HepG2 (cell line): ENCODE measurements around the gene SEMA5B. TPM values are rescaled to one million over a fixed set of nuclear protein-coding genes. Genes with fewer than 3 reads are reported as not detected.

Source experiments
- ATAC-seq: fragments of 200-7000 bp; cut with Tn5 transposase; 3 replicates; pipeline ENCODE4 v1.9.1; 2020; ENCODE audit warnings: mild to moderate bottlenecking, moderate library complexity
- BruUV-seq: library from RNA; stranded (reverse); fragments of 400-500 nt; replicated peaks from 2 replicates; lab custom pipeline; 2021; lab: Mats Ljungman, UMichigan
- CTCF ChIA-PET: fragments of 300-600 bp; formaldehyde crosslinking; extraction: SDS; loops from one replicate; lab custom pipeline; 2021; ENCODE audit warnings: low total read pairs, inconsistent platforms, low intra/inter-chr PET ratio; lab: Yijun Ruan, JAX
- POLR2A ChIA-PET: fragments of 350-600 bp; sonication (Branson Sonifier 250); formaldehyde crosslinking; loops from one replicate; lab custom pipeline; 2020; ENCODE audit warnings: antibody characterized with exemption, inconsistent platforms; lab: Yijun Ruan, JAX
- DNase-seq: peaks from one replicate; pipeline ENCODE4 v3.0.0-alpha.2; 2015; ENCODE audit warnings: low spot score
- FAIRE-seq: peaks from 3 replicates; lab custom pipeline; 2011; peaks lifted over from hg19 to GRCh38; lab: Jason Lieb, UNC
- H2AFZ ChIP-seq: one replicate; pipeline ENCODE4 v1.6.1; 2011; ENCODE audit warnings: low read length, inconsistent platforms
- H3K27ac ChIP-seq: fragments of 300-600 bp; 3 replicates; pipeline ENCODE4 v1.8.0; 2011; ENCODE audit warnings: mixed run types, mild to moderate bottlenecking, mixed read lengths, low read length, inconsistent platforms; ENCODE audit not compliant: insufficient read depth; ENCODE audit errors: extremely low read length
- H3K27me3 ChIP-seq, 2 experiments: fragments of 200-600 bp in 1 of 2; 2 replicates in 1 of 2; 3 replicates in 1 of 2; pipeline versions ENCODE4 v1.6.0 to v1.8.0; 2011; ENCODE audit warnings: low read length in 2 of 2, mild to moderate bottlenecking in 2 of 2, moderate library complexity in 2 of 2, inconsistent platforms in 1 of 2; ENCODE audit not compliant: insufficient read depth in 2 of 2, control insufficient read depth in 1 of 2
- H3K36me3 ChIP-seq, 2 experiments: fragments of 200-600 bp in 1 of 2; replicated peaks in 1 of 2; 2 replicates in 1 of 2; 3 replicates in 1 of 2; pipeline versions ENCODE4 v1.5.1 to v1.8.0; 2011; ENCODE audit warnings: low read length in 2 of 2, inconsistent platforms in 1 of 2; ENCODE audit not compliant: insufficient read depth in 2 of 2, control insufficient read depth in 1 of 2
- H3K4me1 ChIP-seq: 2 replicates; pipeline ENCODE4 v1.5.1; 2012; ENCODE audit warnings: low read length, inconsistent platforms; ENCODE audit not compliant: insufficient read depth
- H3K4me2 ChIP-seq: 2 replicates; pipeline ENCODE4 v1.6.0; 2011; ENCODE audit warnings: low read depth, low read length, inconsistent platforms
- H3K4me3 ChIP-seq, 3 experiments: fragments of 200-600 bp in 1 of 3; sonication (generic), shearing (Covaris generic) in 1 of 3; replicated peaks in 1 of 3; 2 replicates each; pipeline ENCODE4 v1.5.1; 2011 to 2016; ENCODE audit warnings: low read length in 3 of 3, inconsistent platforms in 2 of 3, low read depth in 2 of 3, mild to moderate bottlenecking in 2 of 3, control low read depth in 1 of 3, mixed read lengths in 1 of 3; ENCODE audit not compliant: insufficient read depth in 1 of 3
- H3K79me2 ChIP-seq: one replicate; pipeline ENCODE4 v1.6.1; 2011; ENCODE audit warnings: low read length, inconsistent platforms; ENCODE audit not compliant: insufficient read depth
- H3K9ac ChIP-seq: 2 replicates; pipeline ENCODE4 v1.6.0; 2011; ENCODE audit warnings: mild to moderate bottlenecking, low read depth, low read length, inconsistent platforms; ENCODE audit not compliant: insufficient read depth
- H3K9me3 ChIP-seq: 2 replicates; pipeline ENCODE4 v1.5.1; 2012; ENCODE audit warnings: mild to moderate bottlenecking, low read length
- H4K20me1 ChIP-seq: 2 replicates; pipeline ENCODE4 v1.6.0; 2011; ENCODE audit warnings: inconsistent platforms, mild to moderate bottlenecking, low read length, moderate library complexity; ENCODE audit not compliant: insufficient read depth
- AGO1 ChIP-seq: fragments of 200-400 bp; formaldehyde crosslinking; IDR thresholded peaks from 2 replicates; pipeline ENCODE4 v1.6.1; 2017; ENCODE audit warnings: mild to moderate bottlenecking, low read depth, low read length, moderate library complexity; ENCODE audit not compliant: poor library complexity, severe bottlenecking
- HMGXB3 ChIP-seq: sonication (generic); formaldehyde crosslinking; IDR thresholded peaks from 2 replicates; pipeline ENCODE4 v1.4.0; 2020; ENCODE audit warnings: missing genetic modification reagents, borderline replicate concordance
- HOXA9 ChIP-seq: sonication (generic); formaldehyde crosslinking; IDR thresholded peaks from 2 replicates; pipeline ENCODE4 v1.8.1; 2022; ENCODE audit warnings: missing genetic modification reagents, mild to moderate bottlenecking, moderate library complexity, borderline replicate concordance
- MAFG ChIP-seq: sonication (generic); formaldehyde crosslinking; IDR thresholded peaks from 2 replicates; pipeline ENCODE4 v1.5.1; 2020; ENCODE audit warnings: mild to moderate bottlenecking, missing genetic modification reagents
- MXD1 ChIP-seq: sonication (generic); formaldehyde crosslinking; IDR thresholded peaks from 2 replicates; pipeline ENCODE4 v1.4.0; 2020; ENCODE audit warnings: mild to moderate bottlenecking, missing genetic modification reagents
- NCOR1 ChIP-seq: fragments of 200-600 bp; sonication (generic); IDR thresholded peaks from 2 replicates; pipeline ENCODE4 v1.7.0; 2017; ENCODE audit warnings: antibody characterized with exemption, low read length, borderline replicate concordance
- PHF21A ChIP-seq: sonication (generic); formaldehyde crosslinking; IDR thresholded peaks from 2 replicates; pipeline ENCODE4 v1.5.0; 2020; ENCODE audit warnings: mild to moderate bottlenecking, missing genetic modification reagents
- XRCC5 ChIP-seq: fragments of 200-400 bp; formaldehyde crosslinking; optimal IDR thresholded peaks from 2 replicates; pipeline ENCODE3; 2017; ENCODE audit warnings: mild to moderate bottlenecking, low read length
- ZKSCAN1 ChIP-seq: fragments of 150-350 bp; IDR thresholded peaks from 2 replicates; pipeline ENCODE4 v1.6.1; 2014; ENCODE audit warnings: low read length
- ZNF33B ChIP-seq: sonication (generic); formaldehyde crosslinking; IDR thresholded peaks from 2 replicates; pipeline ENCODE4 v1.5.1; 2020; ENCODE audit warnings: mild to moderate bottlenecking, missing genetic modification reagents
- ZNF574 ChIP-seq: sonication (generic); formaldehyde crosslinking; IDR thresholded peaks from 2 replicates; pipeline ENCODE4 v1.4.0; 2020; ENCODE audit warnings: missing genetic modification reagents
- ZNF816 ChIP-seq: sonication (generic); formaldehyde crosslinking; IDR thresholded peaks from 2 replicates; pipeline ENCODE4 v1.8.0; 2022; ENCODE audit warnings: missing genetic modification reagents, mild to moderate bottlenecking, borderline replicate concordance
- WGBS: methylation state at CpG from one replicate; pipeline ENCODE4 v1.1.6; 2017; ENCODE audit warnings: low lambda C conversion rate; 5-methylcytosine and 5-hydroxymethylcytosine counted together
- in situ Hi-C: cut with HindIII; loops from 2 replicates; pipeline ENCODE4 v1.10.0; 2017; ENCODE audit warnings: low pct_unique_long_range_greater_than_20kb; ENCODE audit not compliant: extremely low pct_ligation_motif_present
- intact Hi-C: fragments of 100-400 bp; cut with micrococcal nuclease; formaldehyde crosslinking; loops from one replicate; pipeline ENCODE4 v1.10.0; 2022; ENCODE audit not compliant: unreplicated experiment
- polyA plus RNA-seq, 8 experiments: library from polyadenylated mRNA; depleted of rRNA in 3 of 8; stranded (reverse) in 7 of 8; unstranded in 1 of 8; fragments of >200 nt; fragmentation: Illumina TruSeq in 4 of 8; extraction: Trizol in 4 of 8; gene quantifications; 2 replicates each; pipeline versions ENCODE4 v1.2.1 to v1.2.3, GENCODE V29; 2011 to 2016; ENCODE audit warnings: low read depth in 4 of 8, missing spikeins in 1 of 8, mixed read lengths in 1 of 8; ENCODE audit not compliant: insufficient read depth in 1 of 8
- total RNA-seq, 5 experiments: library from RNA; depleted of rRNA; stranded (reverse); fragments of >200 nt; fragmentation: Illumina TruSeq; extraction: Trizol; gene quantifications; 2 replicates each; pipeline ENCODE4 v1.2.3, GENCODE V29; 2016; ENCODE audit warnings: low read depth in 1 of 5

SEMA5B gene
- total and polyA plus RNA-seq, 2 of the 13 experiments (the other 11 are each of a cell fraction or from before 2014, with no cell fraction given), result not detected

GRCh38 chr3:123068601-123069381 lies 41.2 kb upstream of the SEMA5B start:
- peaks cover 1 to 5% of the 10 kb centered on the region in 2 experiments; a peak in 3 of 5 replicates for H3K36me3 ChIP-seq
- CTCF ChIA-PET, result no interaction called here
- H4K20me1 ChIP-seq, result peaks cover 47% of the 10 kb centered on the region
- H3K4me3 ChIP-seq, result peak overlapping the region; percentile 76 to 95 (median 92)
- H3K79me2 ChIP-seq, result peaks cover 67% of the 10 kb centered on the region
- BruUV-seq, result TSS peak; percentile 50
- peaks cover 0 to 9% of the 10 kb centered on the region in 2 experiments; a peak in 1 of 5 replicates for H3K27me3 ChIP-seq
- in situ Hi-C loops, result no loop called here
- POLR2A ChIA-PET, result interaction anchor here (1.0 to 3.0 kb wide), 3 partner anchors 15 to 89 kb away, joined by 4 to 19 read pairs (median 6); no protein-coding TSS in a partner anchor
- ATAC-seq (peak; percentile 44), DNase-seq (peak; percentile 26), FAIRE-seq (no peak)
- no peaks in the 10 kb centered on the region for H3K9me3 ChIP-seq
- H3K27ac ChIP-seq, result peak overlapping the region; percentile 68
- WGBS, result 5% methylated on average over 12 of the region's 12 CpGs
- H3K9ac ChIP-seq, result peak overlapping the region; percentile 96
- intact Hi-C loops, result loop anchor here (1.0 to 5.0 kb wide), 2 partner anchors 17 to 74 kb away; no protein-coding TSS in a partner anchor
- H3K4me2 ChIP-seq, result peak overlapping the region; percentile 88
- H3K4me1 ChIP-seq, result peaks cover 45% of the 10 kb centered on the region
- no peak overlapping the region for H2AFZ ChIP-seq
- TF ChIP-seq ZNF574 (no peak; the same call in 1 of the 2 replicates), ZKSCAN1 (no peak), ZNF816 (CRISPR knock-in tag) (peak; percentile 35; the same call in 1 of the 2 replicates), ZNF33B (0 out of 2 replicates have a peak, but pooled peaks have one; percentile 59), HOXA9 (CRISPR knock-in tag) (0 out of 2 replicates have a peak, but pooled peaks have one; percentile 45), MXD1 (CRISPR knock-in tag) (no peak), AGO1 (no peak), MAFG (CRISPR knock-in tag) (no peak), PHF21A (CRISPR knock-in tag) (0 out of 2 replicates have a peak, but pooled peaks have one; percentile 23), XRCC5 (no peak), HMGXB3 (CRISPR knock-in tag) (no peak), NCOR1 (peak; percentile 31; the same call in 1 of the 2 replicates)
